HG03196 (cell line): Measurements from ENCODE around the gene C16orf87.
"Not testable (repeated sequence)": the region's sequence is repeated elsewhere in the genome, so short reads cannot be mapped to it uniquely, and the experiment has no call there.

Experiments
- ATAC-seq: cut with Tn5 transposase; IDR thresholded peaks from one replicate; pipeline ENCODE4 v1.9.1; 2021; ENCODE audit not compliant: unreplicated experiment

Gene C16orf87

GRCh38 chr16:46830902-46831647 is at the start of gene C16orf87:
Gene C16orf87, minus strand, starts transcription at chr16:46831180. Its CDS starts 31 bp downstream, at chr16:46831149.
- peak; percentile 94 for ATAC-seq

- no peak for ATAC-seq
Measured at GRCh38 chr16:46875243-46875642, 44.3 kb upstream of the C16orf87 start.

GRCh38 chr16:46873201-46873600 is 42.2 kb upstream of the C16orf87 start:
- no peak for ATAC-seq

- ATAC-seq, result no peak
Measured at GRCh38 chr16:46871597-46871996, 40.6 kb upstream of the C16orf87 start.

GRCh38 chr16:46868891-46869290 is 37.9 kb upstream of the C16orf87 start:
- ATAC-seq, result not testable (repeated sequence)

- ATAC-seq, result not testable (repeated sequence)
Measured at GRCh38 chr16:46867486-46867885, 36.5 kb upstream of the C16orf87 start.

- no peak for ATAC-seq
Measured at GRCh38 chr16:46866286-46866685, 35.3 kb upstream of the C16orf87 start.

- no peak for ATAC-seq
Measured at GRCh38 chr16:46862555-46863447, 31.8 kb upstream of the C16orf87 start.

- ATAC-seq, result no peak
Measured at GRCh38 chr16:46859719-46860152, 28.8 kb upstream of the C16orf87 start.

GRCh38 chr16:46858151-46858550 is 27.2 kb upstream of the C16orf87 start:
- ATAC-seq, result no peak

GRCh38 chr16:46857368-46857945 is 26.5 kb upstream of the C16orf87 start:
- ATAC-seq, result no peak

GRCh38 chr16:46855389-46855788 is 24.4 kb upstream of the C16orf87 start:
- no peak for ATAC-seq

GRCh38 chr16:46854846-46855245 is 23.9 kb upstream of the C16orf87 start:
- ATAC-seq, result no peak

- no peak for ATAC-seq
Measured at GRCh38 chr16:46853713-46854443, 22.9 kb upstream of the C16orf87 start.

GRCh38 chr16:46852130-46852529 is 21.1 kb upstream of the C16orf87 start:
- ATAC-seq, result no peak

GRCh38 chr16:46850619-46851555 is 19.9 kb upstream of the C16orf87 start:
- ATAC-seq, result no peak

- ATAC-seq, result no peak
Measured at GRCh38 chr16:46848768-46849764, 18.1 kb upstream of the C16orf87 start.

- no peak for ATAC-seq
Measured at GRCh38 chr16:46845952-46846351, 15.0 kb upstream of the C16orf87 start.

GRCh38 chr16:46844771-46845170 is 13.8 kb upstream of the C16orf87 start:
- ATAC-seq, result no peak
